HG03159 (cell line): ENCODE results near the gene THAP9.

Experiments used
- ATAC-seq: cut with Tn5 transposase; IDR thresholded peaks from one replicate; pipeline ENCODE4 v1.9.1; 2021; ENCODE audit warnings: mild to moderate bottlenecking, moderate library complexity; ENCODE audit not compliant: unreplicated experiment

Gene THAP9

DNA sequence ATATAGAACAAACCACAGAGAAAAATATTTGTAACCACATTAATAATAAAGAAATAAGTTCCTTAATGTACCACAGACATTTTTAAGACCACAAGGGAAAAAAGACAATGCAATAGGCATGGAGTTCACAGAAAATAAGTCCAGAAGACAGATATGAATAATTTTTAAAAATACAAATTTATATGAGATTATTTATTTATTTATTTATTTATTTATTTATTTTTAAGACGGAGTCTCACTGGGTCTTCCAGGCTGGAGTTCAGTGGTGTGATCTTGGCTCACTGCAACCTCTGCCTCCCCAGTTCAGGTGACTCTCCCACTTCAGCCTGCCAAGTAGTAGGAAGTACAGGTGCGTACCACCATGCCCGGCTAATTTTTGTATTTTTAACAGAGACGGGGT, 53.7 kb downstream of the THAP9 start:
- ATAC-seq = no peak

DNA sequence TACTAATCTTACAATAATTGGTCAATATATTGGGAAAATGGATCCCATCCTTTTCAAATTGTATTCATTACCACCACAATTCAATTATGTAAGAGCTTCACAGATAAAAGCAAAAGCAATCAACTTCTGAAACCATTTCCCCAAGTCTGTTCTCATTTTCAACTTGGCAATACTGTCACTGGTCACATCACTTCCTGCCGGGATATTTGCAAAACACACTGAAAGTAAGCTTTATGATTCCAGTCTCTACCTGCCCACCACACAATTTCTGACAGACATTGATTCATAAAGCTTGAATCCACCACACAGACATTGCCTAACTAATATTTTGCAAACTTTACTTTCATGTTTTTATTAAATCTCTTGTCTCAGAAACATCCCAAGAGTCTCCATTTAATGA, 56.5 kb downstream of the THAP9 start:
- no peak for ATAC-seq

DNA sequence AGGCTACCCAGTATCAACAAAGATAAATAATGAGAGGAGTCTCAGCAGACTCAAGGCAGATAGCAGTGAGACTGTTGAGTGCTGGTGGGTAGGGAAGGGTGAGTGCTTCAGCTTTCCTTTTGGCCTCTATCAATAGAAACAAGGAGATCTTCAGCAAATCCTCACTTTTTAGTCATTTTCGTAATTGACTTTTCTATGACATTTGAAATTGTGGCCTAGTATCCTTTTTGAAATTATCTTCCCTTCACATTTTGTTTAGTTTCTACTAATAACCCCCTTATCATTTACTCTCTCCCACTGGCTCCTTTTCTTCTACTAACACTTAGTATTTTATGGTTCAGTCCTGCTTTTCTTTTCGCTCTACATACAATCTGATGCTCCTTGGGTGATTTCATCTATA, 65.2 kb downstream of the THAP9 start:
- ATAC-seq = no peak

DNA sequence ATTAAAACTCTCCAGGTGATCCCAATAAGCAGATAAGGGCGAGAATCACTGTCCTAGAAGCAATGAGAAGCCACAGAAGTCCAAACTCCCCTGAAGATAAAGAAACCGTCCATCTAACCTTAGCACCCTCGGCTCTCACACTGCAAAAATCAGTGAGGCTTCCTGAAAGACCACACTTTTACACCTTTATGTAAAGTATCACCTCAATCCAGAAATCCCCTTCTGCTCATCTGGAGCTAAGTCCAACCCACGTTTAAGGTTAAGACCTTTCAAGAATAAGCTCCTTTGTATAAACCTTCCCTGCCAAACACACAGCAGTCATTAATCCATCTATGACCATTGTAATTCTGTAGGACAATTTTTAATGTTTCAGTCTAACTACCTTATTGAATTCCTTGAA, 68.4 kb downstream of the THAP9 start:
- no peak for ATAC-seq

DNA sequence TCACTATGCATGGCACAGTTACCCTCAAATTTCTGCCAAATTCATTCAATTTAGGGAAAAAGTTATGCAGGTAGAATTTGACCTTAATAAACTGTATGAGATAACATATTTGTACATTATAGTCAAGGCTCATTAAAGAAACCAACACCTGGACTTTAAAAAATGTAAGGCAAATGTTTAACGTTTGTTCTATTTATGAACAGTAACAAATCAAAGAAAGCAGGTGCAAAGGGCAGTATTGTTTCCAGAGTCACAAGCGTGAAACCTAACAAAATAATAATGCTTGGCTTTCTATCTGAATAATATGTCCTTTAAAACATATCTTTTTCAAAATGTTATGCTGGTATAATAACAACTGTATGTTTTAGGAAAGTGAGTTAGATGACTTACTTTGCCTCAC, 68.9 kb downstream of the THAP9 start:
- ATAC-seq = no peak
